Measurements from ENCODE around the gene AP2B1. TPM values are rescaled to one million over a fixed set of nuclear protein-coding genes. Genes with fewer than 3 reads are reported as not detected.

AP2B1 gene
- total RNA-seq, 1 donor from 2014 or later = 142 TPM

DNA sequence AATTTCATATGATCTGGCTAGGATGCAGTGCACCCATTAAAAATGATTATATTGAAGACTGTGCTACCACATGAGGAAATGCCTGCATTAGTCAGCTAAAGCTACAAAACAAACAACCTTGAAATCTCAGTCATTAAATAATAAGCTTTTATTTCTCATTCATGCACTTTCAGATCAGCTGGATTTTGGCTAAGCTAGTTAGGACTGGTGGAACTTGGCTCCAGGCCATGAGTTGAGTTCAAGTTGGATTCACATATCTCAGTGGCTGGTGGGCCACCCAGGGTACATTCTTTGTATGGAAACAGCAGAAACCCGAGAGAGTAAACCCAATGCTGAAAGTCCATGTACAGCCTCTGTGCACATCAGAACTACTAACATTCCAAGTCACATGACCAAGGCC, 43.3 kb upstream of the AP2B1 start:
- no peak overlapping the region for H3K4me3 ChIP-seq (ENCODE audit: low read depth, low read length)
- DNase-seq (ENCODE audit: low read depth) = no peak
- TF ChIP-seq, protein P1, sequence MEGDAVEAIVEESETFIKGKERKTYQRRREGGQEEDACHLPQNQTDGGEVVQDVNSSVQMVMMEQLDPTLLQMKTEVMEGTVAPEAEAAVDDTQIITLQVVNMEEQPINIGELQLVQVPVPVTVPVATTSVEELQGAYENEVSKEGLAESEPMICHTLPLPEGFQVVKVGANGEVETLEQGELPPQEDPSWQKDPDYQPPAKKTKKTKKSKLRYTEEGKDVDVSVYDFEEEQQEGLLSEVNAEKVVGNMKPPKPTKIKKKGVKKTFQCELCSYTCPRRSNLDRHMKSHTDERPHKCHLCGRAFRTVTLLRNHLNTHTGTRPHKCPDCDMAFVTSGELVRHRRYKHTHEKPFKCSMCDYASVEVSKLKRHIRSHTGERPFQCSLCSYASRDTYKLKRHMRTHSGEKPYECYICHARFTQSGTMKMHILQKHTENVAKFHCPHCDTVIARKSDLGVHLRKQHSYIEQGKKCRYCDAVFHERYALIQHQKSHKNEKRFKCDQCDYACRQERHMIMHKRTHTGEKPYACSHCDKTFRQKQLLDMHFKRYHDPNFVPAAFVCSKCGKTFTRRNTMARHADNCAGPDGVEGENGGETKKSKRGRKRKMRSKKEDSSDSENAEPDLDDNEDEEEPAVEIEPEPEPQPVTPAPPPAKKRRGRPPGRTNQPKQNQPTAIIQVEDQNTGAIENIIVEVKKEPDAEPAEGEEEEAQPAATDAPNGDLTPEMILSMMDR (conservative IDR thresholded peaks at IDR 0.05; ENCODE audit: low read depth, low read length) = no peak

DNA sequence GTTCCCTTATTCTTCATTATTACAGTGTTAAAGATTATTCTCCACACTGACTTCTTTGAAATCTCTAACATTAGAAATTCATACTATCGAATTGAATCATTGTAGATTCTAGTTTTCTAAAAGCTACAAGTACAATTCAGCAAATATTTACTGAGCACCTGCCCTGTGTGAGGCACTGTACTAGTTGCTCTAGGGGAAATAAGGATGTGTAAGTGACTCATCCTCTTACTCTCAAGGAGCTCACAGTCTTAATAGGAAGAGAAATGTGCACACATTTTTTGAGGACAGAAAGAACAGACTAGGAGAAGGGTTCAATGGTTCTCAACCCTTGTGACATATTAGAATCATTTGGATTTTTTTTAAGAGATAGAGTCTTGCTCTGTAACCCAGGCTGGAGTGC, 42.0 kb upstream of the AP2B1 start:
- TF ChIP-seq, protein P1 (conservative IDR thresholded peaks at IDR 0.05; ENCODE audit: low read depth, low read length) = no peak
- DNase-seq (ENCODE audit: low read depth) = no peak
- no peak overlapping the region for H3K4me3 ChIP-seq (ENCODE audit: low read depth, low read length)

DNA sequence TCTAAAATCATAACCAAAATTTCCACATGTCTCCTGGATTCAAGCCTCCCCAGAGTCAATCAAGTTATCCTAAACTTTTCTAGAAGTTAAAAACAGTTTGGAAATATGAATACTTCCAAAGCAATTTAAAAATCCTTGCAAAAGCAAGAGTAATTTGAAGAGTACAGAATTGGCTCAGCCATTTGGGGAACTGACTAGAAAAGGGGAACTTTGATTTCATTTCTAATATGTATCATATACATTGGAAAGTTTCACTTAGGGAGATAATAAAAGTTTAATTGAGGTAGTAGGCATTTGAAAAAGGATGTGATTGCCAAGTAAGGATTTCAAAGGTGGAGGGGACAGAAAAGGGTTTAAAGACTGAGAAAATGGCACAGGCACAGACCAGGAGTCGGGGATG, 40.6 kb upstream of the AP2B1 start:
- DNase-seq (ENCODE audit: low read depth) = no peak
- TF ChIP-seq, protein P1 (conservative IDR thresholded peaks at IDR 0.05; ENCODE audit: low read depth, low read length) = no peak
- no peak overlapping the region for H3K4me3 ChIP-seq (ENCODE audit: low read depth, low read length)

DNA sequence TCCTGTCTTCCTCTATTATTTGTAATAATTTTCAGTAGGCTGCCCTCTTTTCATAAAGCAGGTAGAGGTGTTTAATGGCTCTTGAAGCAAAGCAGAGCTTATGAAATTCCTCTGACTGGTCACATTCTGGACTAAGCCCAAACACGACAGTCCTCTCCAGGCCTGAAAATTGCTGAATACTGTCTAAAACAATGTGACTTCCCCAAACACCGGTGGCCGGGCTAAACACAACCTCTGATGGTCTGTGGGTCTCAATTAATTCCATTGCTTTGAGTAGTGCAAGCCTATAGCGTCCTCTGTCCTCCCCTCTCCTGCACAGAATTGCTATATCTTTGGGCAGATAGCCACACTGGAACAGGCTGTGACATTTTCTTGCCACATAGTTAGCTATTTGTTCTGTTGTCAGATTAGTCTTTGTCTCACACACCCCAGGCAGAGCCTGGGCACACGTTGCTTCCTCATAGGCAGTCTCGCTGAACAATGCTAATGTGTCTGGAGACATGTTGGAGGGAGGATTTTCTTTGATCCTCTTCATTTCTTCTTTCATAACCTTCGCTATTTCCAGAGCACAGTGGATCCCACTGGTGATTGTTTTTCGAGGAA, 38.8 kb upstream of the AP2B1 start:
- no peak overlapping the region for H3K4me3 ChIP-seq (ENCODE audit: low read depth, low read length)
- DNase-seq (ENCODE audit: low read depth) = no peak
- TF ChIP-seq, protein P1 (conservative IDR thresholded peaks at IDR 0.05; ENCODE audit: low read depth, low read length) = no peak

DNA sequence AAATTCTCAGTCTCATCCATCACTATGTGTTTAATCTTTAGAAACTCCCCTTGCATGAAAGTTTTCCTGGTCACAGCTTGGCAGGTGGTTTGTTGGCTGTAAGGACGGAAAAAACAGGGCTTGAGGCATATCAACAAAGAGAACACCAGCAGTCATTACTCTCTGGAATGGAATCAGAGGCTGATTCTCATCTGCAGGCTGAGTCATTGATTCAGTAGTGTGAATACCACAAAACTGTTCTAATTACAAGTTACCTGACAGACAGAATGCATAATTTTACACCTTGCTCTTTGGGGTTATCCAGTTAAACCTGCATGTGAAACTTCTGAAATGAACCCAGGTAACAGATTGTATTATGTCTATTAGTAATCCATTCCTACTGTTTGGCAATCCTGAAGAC, 38.1 kb upstream of the AP2B1 start:
- no peak overlapping the region for H3K4me3 ChIP-seq (ENCODE audit: low read depth, low read length)
- no peak for DNase-seq (ENCODE audit: low read depth)
- TF ChIP-seq, protein P1 (conservative IDR thresholded peaks at IDR 0.05; ENCODE audit: low read depth, low read length) = no peak

DNA sequence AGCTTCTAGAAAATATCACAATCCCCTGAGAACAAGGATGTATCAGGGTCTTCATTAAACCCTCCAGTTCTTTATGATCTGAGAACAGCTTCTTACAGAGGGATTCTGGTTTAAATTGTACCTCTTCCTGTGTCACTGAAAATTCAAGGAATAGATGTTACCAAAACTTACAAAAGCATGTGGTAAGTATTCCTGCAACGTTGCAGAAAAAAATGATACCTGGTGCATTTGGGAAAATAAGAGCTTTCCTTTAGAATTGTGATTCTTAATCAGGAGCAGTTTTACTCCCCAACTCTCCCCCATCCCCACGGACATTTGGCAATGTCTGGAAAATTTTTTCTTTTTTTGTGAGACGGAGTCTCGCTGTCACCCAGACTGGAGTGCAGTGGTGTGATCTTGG, 33.8 kb upstream of the AP2B1 start:
- TF ChIP-seq, protein P1 (conservative IDR thresholded peaks at IDR 0.05; ENCODE audit: low read depth, low read length) = no peak
- H3K4me3 ChIP-seq (ENCODE audit: low read depth, low read length) = no peak overlapping the region
- no peak for DNase-seq (ENCODE audit: low read depth)

DNA sequence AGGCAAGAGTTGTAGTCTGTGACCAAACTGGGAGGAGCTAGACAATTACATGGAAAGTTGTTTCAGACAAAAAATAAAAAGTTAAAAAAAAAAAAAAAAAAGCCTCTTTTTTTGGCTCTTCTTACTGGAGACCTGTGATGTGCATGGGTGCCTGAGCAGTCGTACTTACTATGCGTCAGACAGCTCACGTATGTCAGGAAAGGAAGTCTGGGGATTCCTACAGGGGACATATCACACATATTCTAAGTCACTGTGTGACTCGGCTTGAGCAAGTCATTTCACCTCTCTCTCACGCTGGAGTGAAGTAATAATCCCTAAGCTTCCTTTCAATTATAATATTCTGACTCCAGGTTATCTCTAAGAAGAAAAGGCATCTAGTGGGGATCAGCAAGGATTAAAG, 32.5 kb upstream of the AP2B1 start:
- TF ChIP-seq, protein P1 (conservative IDR thresholded peaks at IDR 0.05; ENCODE audit: low read depth, low read length) = no peak
- no peak for DNase-seq (ENCODE audit: low read depth)
- no peak overlapping the region for H3K4me3 ChIP-seq (ENCODE audit: low read depth, low read length)
